ENCODE results near the gene SLC38A8.

The SLC38A8 gene

GRCh38 chr16:83996481-83997252 lies 45.9 kb downstream of the SLC38A8 start:
- H3K27ac ChIP-seq = no peak overlapping the region
- TF ChIP-seq ZFX (IDR thresholded peaks at IDR 0.05; ENCODE audit: borderline replicate concordance) (no peak), CTCF (IDR thresholded peaks at IDR 0.05) (no peak)

- no peak for TF ChIP-seq CTCF (IDR thresholded peaks at IDR 0.05)
- TF ChIP-seq ZFX (IDR thresholded peaks at IDR 0.05; ENCODE audit: borderline replicate concordance) = no peak
- H3K27ac ChIP-seq = no peak overlapping the region
Measured at GRCh38 chr16:83995754-83996153, 46.8 kb downstream of the SLC38A8 start.

GRCh38 chr16:83994703-83995102 lies 47.9 kb downstream of the SLC38A8 start:
- TF ChIP-seq ZFX (IDR thresholded peaks at IDR 0.05; ENCODE audit: borderline replicate concordance) (no peak), CTCF (IDR thresholded peaks at IDR 0.05) (no peak)
- H3K27ac ChIP-seq = no peak overlapping the region

GRCh38 chr16:83994087-83994486 lies 48.5 kb downstream of the SLC38A8 start:
- TF ChIP-seq ZFX (IDR thresholded peaks at IDR 0.05; ENCODE audit: borderline replicate concordance) (no peak), CTCF (IDR thresholded peaks at IDR 0.05) (no peak)
- H3K27ac ChIP-seq = no peak overlapping the region

- H3K27ac ChIP-seq = no peak overlapping the region
- no peak for TF ChIP-seq ZFX (IDR thresholded peaks at IDR 0.05; ENCODE audit: borderline replicate concordance)
- TF ChIP-seq CTCF (IDR thresholded peaks at IDR 0.05) = no peak
Measured at GRCh38 chr16:83992624-83993023, 50.0 kb downstream of the SLC38A8 start.

- TF ChIP-seq ZFX (IDR thresholded peaks at IDR 0.05; ENCODE audit: borderline replicate concordance) (no peak), CTCF (IDR thresholded peaks at IDR 0.05) (no peak)
- no peak overlapping the region for H3K27ac ChIP-seq
Measured at GRCh38 chr16:83990492-83990891, 52.1 kb downstream of the SLC38A8 start.

GRCh38 chr16:83989300-83989699 lies 53.3 kb downstream of the SLC38A8 start:
- no peak for TF ChIP-seq ZFX (IDR thresholded peaks at IDR 0.05; ENCODE audit: borderline replicate concordance)
- TF ChIP-seq CTCF (IDR thresholded peaks at IDR 0.05) = no peak
- no peak overlapping the region for H3K27ac ChIP-seq
